NCI-H2196 (cell line): ENCODE results near the gene MSRB1.
A peak's percentile ranks its signal among the peaks of the same experiment; 100 is the strongest.

ENCODE experiments used
- DNase-seq: peaks from one replicate; lab custom pipeline; 2025; ENCODE audit not compliant: unreplicated experiment; lab: John Stamatoyannopoulos, UW

The MSRB1 gene

DNA sequence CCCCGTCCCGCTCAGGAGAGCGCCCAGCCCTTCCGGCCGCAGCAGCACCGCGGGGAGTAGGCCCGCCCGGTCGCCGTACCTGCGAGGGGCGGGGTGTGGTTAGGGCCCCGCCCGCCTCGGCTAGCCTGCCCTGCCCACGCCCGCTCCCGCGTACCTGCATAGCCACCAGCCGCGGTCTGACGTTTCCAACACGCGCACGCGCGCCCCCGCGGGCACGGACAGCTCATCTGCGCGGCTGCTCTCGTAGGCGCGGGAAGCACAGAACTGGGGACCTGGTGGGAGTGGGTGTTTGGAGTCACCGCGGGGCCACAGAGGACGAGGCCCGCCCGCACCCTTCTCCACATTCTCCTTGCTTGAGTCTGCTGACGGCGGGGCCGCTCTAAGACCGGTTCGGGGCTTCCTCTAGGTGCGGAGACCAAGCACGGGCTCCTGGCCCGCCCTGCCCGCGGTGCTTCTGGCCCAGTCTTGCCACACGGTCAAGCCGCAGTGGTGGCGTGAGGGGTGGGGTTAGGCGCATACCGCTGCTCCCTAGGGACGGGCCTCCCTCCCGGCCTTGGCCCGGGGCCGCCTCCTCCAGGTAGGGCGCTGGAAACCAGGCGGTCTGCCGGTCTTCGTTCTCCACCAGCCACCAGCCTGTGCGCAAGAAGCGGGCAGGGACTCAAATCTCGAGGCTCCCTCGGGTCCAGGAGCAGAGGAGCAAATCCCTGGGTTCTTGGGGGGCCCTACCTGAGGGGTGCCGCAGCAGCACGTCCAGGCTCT, 36.5 kb upstream of the MSRB1 start:
- peak; percentile 94 for DNase-seq

GRCh38 chr16:1978476-1979120, 35.6 kb upstream of the MSRB1 start:
- no peak for DNase-seq

GRCh38 chr16:1977875-1978268, 34.9 kb upstream of the MSRB1 start:
- no peak for DNase-seq

- DNase-seq: no peak
These were observed 34.2 kb upstream of the MSRB1 start for GRCh38 chr16:1976951-1977874.

- DNase-seq: no peak
These were observed 33.2 kb upstream of the MSRB1 start for GRCh38 chr16:1976216-1976520.

DNA sequence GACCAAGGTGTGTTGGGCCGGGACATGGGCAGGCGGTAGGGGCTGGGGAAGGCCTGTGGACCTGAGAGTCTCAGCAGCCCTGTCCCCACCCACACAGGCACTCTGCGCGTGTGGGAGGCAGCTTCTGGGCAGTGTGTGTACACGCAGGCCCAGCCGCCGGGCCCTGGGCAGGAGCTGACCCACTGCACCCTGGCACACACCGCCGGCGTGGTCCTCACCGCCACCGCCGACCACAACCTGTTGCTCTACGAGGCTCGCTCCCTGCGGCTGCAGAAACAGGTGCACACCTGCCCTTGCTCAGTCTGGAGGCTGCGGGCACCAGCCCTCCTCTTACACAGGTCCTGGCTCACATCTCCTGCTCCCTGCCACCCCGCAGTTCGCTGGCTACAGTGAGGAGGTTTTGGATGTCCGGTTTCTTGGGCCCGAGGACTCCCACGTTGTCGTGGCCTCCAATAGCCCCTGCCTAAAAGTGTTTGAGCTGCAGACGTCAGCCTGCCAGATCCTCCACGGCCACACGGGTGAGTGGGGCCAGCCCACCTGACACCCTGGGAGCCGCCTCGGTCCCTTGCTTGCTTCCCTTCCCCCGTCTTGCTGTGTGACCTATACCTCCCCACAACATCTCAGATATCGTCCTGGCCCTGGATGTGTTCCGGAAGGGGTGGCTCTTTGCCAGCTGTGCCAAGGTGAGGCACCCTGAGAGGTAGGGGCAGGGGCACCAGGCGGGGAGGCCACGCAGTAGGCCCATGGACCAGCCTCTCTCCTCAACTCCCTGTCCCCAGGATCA, 32.6 kb upstream of the MSRB1 start:
- no peak for DNase-seq

DNA sequence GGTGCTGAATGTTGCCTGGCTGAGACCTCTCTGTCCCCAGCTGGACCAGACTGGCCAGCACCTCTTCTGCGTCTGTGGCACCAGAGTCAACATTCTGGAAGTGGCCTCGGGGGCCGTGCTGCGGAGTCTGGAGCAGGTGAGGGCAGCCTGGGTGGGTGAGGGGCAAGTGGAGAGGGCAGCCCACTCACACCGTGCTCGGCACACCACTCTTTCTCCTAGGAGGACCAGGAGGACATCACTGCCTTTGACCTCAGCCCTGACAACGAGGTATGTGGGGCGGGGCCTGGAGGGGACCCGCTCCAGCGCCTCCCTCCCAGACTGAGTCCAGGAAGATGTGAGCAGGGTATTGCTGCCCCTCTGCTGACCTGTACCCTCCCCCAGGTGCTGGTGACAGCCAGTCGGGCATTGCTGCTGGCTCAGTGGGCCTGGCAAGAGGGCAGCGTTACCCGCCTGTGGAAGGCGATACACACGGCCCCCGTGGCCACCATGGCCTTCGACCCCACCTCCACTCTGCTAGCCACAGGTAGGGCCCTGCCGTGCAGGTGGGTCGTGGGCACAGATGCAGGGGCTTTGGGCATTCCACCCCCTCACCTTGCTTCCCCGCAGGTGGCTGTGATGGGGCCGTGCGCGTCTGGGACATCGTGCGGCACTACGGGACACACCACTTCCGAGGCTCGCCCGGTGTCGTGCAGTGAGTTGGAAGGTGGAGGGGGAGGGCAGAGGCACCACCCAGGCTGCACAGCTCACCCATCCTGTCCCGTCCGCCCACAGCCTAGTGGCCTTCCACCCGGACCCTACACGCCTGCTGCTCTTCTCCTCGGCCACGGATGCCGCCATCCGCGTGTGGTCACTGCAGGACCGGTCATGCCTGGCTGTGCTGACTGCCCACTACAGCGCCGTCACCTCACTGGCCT, 31.4 kb upstream of the MSRB1 start:
- no peak for DNase-seq

GRCh38 chr16:1973461-1974156, 30.6 kb upstream of the MSRB1 start:
- no peak for DNase-seq

GRCh38 chr16:1972490-1972877, 29.5 kb upstream of the MSRB1 start:
- DNase-seq: no peak

DNA sequence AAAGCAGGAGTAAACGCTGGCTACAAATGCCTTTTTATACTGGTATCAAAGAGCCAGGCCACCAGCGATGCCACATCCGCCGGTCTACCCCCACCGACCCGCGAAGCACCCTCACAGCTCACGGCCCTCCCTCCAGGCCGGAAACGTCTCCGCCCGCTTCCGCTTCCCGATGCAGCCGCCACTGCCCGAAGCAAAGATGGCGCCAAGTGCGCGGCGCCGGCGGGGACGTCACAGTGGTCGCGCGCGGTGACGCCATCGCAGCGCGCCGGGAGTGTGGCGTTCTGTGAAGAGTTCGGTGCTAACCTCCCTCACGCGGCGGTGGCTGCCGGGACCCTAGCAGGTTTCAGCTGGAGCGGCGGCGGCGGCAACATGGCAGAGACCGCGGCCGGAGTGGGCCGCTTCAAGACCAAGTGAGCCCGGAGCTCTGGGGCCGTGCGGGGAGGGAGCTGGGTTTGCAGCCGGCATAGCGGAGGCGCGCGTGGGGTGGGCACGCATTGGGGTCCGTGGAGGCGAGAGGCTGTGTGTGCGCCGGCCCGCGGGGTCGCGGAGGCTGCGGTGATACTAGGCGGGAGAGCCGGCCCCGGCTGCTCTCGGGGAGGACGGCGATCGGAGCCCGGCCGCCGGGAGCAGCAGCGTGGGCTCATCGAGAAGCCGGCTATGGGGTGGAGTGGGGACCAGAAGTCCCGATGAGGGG, 28.9 kb upstream of the MSRB1 start, which contains the start of gene TBL3:
TBL3 (plus strand) TSS at position 258 of the 694 bp plus-strand sequence; CDS start at position 370, 112 bp downstream.
- peak; percentile 94 for DNase-seq

GRCh38 chr16:1968146-1968953, 25.4 kb upstream of the MSRB1 start:
- no peak for DNase-seq

DNA sequence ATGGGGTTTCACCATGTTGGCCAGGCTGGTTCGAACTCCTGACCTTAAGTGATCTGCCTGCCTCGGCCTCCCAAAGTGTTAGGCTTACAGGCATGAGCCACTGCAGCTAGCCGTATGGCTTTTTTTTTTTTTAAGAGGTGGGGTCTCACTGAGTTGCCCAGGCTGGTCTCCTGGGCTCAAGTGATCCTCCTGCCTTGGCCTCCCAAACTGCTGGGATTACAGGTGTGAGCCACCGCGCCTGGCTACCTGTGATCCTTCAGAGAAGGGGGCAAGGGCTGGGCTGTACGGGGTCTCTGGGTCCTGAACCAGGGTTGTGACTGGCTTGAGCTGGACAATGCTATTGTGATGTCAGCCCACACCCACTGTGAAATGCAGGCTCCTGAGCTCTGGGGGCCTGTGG, 23.5 kb upstream of the MSRB1 start, which contains the start of gene RNF151:
RNF151 (plus strand) TSS at position 397 of the 400 bp plus-strand sequence. CDS start 26 bp downstream, outside the sequence.
- DNase-seq: no peak

DNA sequence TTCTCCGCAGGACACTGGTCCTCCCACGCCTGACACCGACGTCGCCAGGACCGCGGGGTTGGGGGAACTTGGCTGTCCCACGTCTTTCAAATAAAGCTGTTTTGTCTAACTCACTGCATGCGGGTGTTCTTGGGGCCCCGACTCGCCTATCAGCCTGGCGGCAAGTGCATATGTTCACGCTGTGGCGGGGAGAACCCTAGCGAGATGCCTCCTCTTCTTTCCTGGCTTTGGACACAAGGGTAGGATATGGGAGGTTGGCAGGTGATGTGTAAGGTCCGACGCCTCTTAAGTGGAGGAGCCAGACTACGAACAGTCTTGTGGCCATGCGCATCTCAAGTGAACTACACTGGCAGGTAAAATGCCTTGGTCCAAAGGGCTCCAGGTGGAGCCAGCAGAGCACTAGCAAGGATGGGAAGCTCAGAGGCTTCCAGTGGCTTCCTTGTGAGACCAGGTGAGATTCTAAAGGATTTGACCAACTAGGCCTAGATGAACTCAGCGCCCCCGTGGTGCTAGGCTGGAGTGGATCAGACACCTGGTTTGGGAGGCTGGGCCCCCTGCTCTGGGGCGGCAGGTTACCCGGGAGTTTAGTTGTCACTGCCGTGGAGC, 22.5 kb upstream of the MSRB1 start:
- DNase-seq: no peak

DNA sequence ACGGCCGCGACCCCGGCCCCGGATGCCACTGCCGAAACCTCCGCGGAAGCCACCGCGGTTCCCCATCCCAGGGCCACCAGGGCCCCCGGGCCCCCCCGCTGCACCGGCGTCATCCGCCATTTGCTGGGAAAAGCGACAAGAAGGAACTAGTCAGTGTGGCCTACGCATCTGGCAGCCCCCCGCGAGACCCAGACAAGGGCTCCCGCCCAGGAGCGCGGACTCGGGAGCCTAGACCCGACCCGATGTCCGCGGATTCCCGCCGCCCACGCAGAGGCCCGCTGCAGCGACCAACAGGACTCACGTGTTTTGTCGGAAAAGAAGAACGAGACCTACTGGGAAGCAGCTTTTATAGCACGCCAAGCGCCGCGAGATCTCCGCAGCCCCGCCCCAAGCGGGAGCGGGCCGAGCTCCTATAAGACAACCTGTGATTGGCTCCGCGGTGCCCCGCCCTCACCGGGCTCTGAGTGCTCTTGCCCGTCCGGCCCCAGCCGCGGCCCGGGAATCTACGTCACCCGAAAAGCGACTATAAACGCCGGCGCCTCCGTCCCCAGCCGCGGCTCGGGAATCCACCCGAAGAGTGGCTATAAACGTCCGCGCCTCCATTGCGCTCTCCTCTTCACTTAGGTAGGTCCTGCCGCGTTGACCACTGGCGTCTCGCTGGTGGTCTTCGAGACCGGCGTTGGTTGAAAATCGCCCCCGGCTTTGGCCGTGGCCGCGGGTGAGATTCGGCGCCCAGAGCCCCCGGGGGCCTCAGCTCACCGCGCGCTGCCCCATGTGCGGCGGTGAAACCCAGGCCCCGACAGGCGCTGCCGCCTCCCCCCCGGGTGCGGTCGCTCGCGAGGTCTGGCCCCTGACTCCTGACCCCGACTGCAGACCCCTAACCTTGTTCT, 21.8 kb upstream of the MSRB1 start, which contains the start of gene RPS2:
RPS2 (minus strand) TSS at position 321 of the 890 bp plus-strand sequence; CDS start at position 120, 201 bp downstream.
- DNase-seq: peak; percentile 98

DNA sequence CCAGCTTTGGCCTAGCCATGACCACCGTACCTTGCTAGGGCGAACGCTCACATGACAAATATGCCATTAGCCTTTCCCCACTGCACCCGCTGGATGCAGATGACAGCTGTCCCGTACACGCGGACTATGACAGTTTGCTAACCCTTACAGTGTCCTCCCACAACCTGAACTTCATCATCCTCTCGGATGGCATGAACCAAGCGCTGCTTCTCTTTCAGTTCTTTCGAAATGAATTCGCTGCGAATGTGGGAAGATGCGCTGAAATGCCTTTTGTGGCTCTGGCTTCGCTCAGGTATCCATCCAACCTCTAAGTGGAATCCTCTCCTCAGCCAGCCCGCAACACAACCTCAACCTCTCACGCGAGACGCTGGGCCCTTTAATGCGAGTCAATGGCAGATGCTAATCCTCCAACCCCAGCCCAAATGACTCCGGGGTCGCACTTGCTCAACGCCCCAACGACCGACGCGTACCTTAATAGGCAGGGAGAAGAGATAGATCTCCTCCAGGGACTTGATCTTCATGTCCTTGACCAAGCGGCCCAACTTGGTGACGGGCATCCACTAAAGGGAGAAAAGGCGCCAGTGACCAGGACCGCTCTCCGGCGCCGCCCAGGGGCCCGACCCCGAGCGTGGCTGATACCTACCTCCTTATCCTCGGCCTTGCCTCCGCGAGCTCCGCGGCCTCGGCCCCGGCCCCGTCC, 21.0 kb upstream of the MSRB1 start:
- DNase-seq: peak; percentile 35
